RWPE2 (cell line): Measurements from ENCODE around the gene EFCAB9.

Source experiments
- ATAC-seq: fragments of 200-7000 bp; cut with Tn5 transposase; 3 replicates; pipeline ENCODE4 v1.9.1; 2021; ENCODE audit warnings: low read depth
- DNase-seq: peaks from one replicate; pipeline ENCODE4 v3.0.0-alpha.2; 2020; ENCODE audit warnings: low spot score
- H3K27ac ChIP-seq: fragments of 450-650 bp; 2 replicates; pipeline ENCODE4 v1.5.1; 2017; ENCODE audit warnings: mild to moderate bottlenecking; ENCODE audit not compliant: poor library complexity, severe bottlenecking
- H3K27me3 ChIP-seq: fragments of 250-450 bp; sonication (Bioruptor Pico); 2 replicates; pipeline ENCODE4 v1.5.1; 2021; ENCODE audit warnings: mild to moderate bottlenecking, moderate library complexity; ENCODE audit not compliant: insufficient read depth, poor library complexity, severe bottlenecking
- H3K36me3 ChIP-seq: fragments of 250-450 bp; sonication (Bioruptor Pico); 2 replicates; pipeline ENCODE4 v1.5.1; 2020; ENCODE audit warnings: low read depth, mild to moderate bottlenecking, moderate library complexity
- H3K4me1 ChIP-seq: fragments of 250-450 bp; sonication (Bioruptor Pico); 2 replicates; pipeline ENCODE4 v1.5.1; 2021; ENCODE audit warnings: mild to moderate bottlenecking, moderate library complexity; ENCODE audit not compliant: insufficient read depth, poor library complexity, severe bottlenecking
- H3K4me3 ChIP-seq: fragments of 250-450 bp; sonication (Bioruptor Pico); 2 replicates; pipeline ENCODE4 v1.5.1; 2021; ENCODE audit warnings: mild to moderate bottlenecking, moderate library complexity; ENCODE audit not compliant: severe bottlenecking
- H3K9me3 ChIP-seq: fragments of 250-450 bp; sonication (Bioruptor Pico); 2 replicates; pipeline ENCODE4 v1.5.1; 2021; ENCODE audit warnings: mild to moderate bottlenecking, moderate library complexity; ENCODE audit not compliant: severe bottlenecking
- TF ChIP-seq, protein P1 (sequence below): fragments of 450-650 bp; IDR thresholded peaks from one replicate; pipeline ENCODE4 v1.5.1; 2017; ENCODE audit warnings: mild to moderate bottlenecking, moderate library complexity; ENCODE audit not compliant: poor library complexity, severe bottlenecking

Gene EFCAB9

GRCh38 chr5:172180936-172181335 is 13.0 kb upstream of the EFCAB9 start:
- TF ChIP-seq, protein P1, sequence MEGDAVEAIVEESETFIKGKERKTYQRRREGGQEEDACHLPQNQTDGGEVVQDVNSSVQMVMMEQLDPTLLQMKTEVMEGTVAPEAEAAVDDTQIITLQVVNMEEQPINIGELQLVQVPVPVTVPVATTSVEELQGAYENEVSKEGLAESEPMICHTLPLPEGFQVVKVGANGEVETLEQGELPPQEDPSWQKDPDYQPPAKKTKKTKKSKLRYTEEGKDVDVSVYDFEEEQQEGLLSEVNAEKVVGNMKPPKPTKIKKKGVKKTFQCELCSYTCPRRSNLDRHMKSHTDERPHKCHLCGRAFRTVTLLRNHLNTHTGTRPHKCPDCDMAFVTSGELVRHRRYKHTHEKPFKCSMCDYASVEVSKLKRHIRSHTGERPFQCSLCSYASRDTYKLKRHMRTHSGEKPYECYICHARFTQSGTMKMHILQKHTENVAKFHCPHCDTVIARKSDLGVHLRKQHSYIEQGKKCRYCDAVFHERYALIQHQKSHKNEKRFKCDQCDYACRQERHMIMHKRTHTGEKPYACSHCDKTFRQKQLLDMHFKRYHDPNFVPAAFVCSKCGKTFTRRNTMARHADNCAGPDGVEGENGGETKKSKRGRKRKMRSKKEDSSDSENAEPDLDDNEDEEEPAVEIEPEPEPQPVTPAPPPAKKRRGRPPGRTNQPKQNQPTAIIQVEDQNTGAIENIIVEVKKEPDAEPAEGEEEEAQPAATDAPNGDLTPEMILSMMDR, result no peak
- ATAC-seq (no peak), DNase-seq (no peak)
- Histone ChIP-seq H3K9me3 (no peaks in the 10 kb centered on the region), H3K36me3 (0 out of 2 replicates have a peak, but pooled peaks cover 4% of the 10 kb centered on the region), H3K4me1 (peaks cover 7% of the 10 kb centered on the region), H3K27me3 (no peaks in the 10 kb centered on the region), H3K4me3 (no peak overlapping the region), H3K27ac (no peak overlapping the region)

DNA sequence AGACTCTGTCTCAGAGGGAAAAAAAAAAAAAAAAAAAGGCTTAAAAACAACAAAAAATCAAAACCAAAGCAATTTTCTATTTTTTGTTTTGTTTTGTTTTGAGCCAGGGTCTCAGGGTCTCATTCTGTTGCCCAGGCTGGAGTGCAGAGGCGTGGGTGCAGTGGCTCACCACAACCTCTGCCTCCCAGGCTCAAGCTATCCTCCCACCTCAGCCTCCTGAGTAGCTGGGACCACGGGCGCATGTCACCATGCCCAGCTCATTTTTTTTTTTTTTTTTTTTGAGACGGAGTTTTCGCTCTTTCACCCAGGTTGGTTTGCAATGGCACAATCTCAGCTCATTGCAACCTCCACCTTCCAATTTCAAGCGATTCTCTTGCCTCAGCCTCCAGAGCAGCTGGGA is 11.7 kb upstream of the EFCAB9 start:
- no peak for DNase-seq
- Histone ChIP-seq H3K4me3 (no peak overlapping the region), H3K4me1 (peaks cover 17% of the 10 kb centered on the region), H3K36me3 (0 out of 2 replicates have a peak, but pooled peaks cover 4% of the 10 kb centered on the region), H3K9me3 (no peaks in the 10 kb centered on the region), H3K27me3 (no peaks in the 10 kb centered on the region), H3K27ac (no peak overlapping the region)
- TF ChIP-seq, protein P1, result no peak
- no peak for ATAC-seq

GRCh38 chr5:172183881-172184280 is 10.1 kb upstream of the EFCAB9 start:
- H3K27ac ChIP-seq, result no peak overlapping the region
- DNase-seq, result no peak
- peaks cover 17% of the 10 kb centered on the region for H3K4me1 ChIP-seq
- no peak overlapping the region for H3K4me3 ChIP-seq
- H3K9me3 ChIP-seq, result no peaks in the 10 kb centered on the region
- 0 out of 2 replicates have a peak, but pooled peaks cover 4% of the 10 kb centered on the region for H3K36me3 ChIP-seq
- no peaks in the 10 kb centered on the region for H3K27me3 ChIP-seq
- TF ChIP-seq, protein P1, result no peak
- ATAC-seq, result no peak

- Histone ChIP-seq H3K4me3 (no peak overlapping the region), H3K27me3 (no peaks in the 10 kb centered on the region), H3K9me3 (no peaks in the 10 kb centered on the region), H3K4me1 (peaks cover 17% of the 10 kb centered on the region), H3K36me3 (0 out of 2 replicates have a peak, but pooled peaks cover 4% of the 10 kb centered on the region), H3K27ac (peak overlapping the region; percentile 77)
- DNase-seq, result no peak
- TF ChIP-seq, protein P1, result no peak
- ATAC-seq, result no peak
Measured at GRCh38 chr5:172185096-172185461, 8.9 kb upstream of the EFCAB9 start.

DNA sequence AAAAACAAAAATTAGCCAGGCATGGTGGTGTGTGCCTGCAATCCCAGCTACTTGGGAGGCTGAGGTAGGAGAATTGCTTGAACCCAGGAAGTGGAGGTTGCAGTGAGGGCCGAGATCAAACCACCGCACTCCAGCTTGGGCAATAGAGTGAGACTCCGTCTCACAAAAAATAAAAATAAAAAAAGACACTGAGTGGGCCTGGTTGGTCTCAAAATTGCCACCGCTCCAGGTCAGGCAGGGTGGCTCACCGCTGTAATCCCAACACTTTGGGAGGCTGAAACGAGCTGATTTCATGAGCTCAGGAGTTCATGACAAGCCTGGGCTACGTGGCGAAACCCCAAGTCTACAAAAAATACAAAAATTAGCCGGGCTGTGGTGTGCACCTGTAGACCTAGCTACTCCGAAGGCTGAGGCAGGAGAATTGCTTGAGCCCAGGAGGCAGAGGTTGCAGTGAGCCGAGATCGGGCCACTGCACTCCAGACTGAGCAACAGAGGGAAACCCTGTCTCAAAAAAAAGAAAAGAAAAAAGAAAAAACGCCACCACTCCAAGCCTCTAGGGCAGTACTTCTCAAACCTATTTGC is 7.8 kb upstream of the EFCAB9 start:
- Histone ChIP-seq H3K4me1 (peaks cover 17% of the 10 kb centered on the region), H3K4me3 (peak overlapping the region; percentile 63), H3K27ac (peak overlapping the region; percentile 77), H3K36me3 (0 out of 2 replicates have a peak, but pooled peaks cover under 1% of the 10 kb centered on the region), H3K9me3 (no peaks in the 10 kb centered on the region), H3K27me3 (no peaks in the 10 kb centered on the region)
- TF ChIP-seq, protein P1, result no peak
- ATAC-seq (no peak), DNase-seq (peak; percentile 14)
